RWPE2 (cell line): ENCODE measurements around the gene IL1RAPL2.

Experiments used
- ATAC-seq: fragments of 200-7000 bp; cut with Tn5 transposase; 3 replicates; pipeline ENCODE4 v1.9.1; 2021; ENCODE audit warnings: low read depth
- DNase-seq: peaks from one replicate; pipeline ENCODE4 v3.0.0-alpha.2; 2020; ENCODE audit warnings: low spot score
- H3K27ac ChIP-seq: fragments of 450-650 bp; 2 replicates; pipeline ENCODE4 v1.5.1; 2017; ENCODE audit warnings: mild to moderate bottlenecking; ENCODE audit not compliant: poor library complexity, severe bottlenecking
- H3K27me3 ChIP-seq: fragments of 250-450 bp; sonication (Bioruptor Pico); 2 replicates; pipeline ENCODE4 v1.5.1; 2021; ENCODE audit warnings: mild to moderate bottlenecking, moderate library complexity; ENCODE audit not compliant: insufficient read depth, poor library complexity, severe bottlenecking
- H3K36me3 ChIP-seq: fragments of 250-450 bp; sonication (Bioruptor Pico); 2 replicates; pipeline ENCODE4 v1.5.1; 2020; ENCODE audit warnings: low read depth, mild to moderate bottlenecking, moderate library complexity
- H3K4me1 ChIP-seq: fragments of 250-450 bp; sonication (Bioruptor Pico); 2 replicates; pipeline ENCODE4 v1.5.1; 2021; ENCODE audit warnings: mild to moderate bottlenecking, moderate library complexity; ENCODE audit not compliant: insufficient read depth, poor library complexity, severe bottlenecking
- H3K4me3 ChIP-seq: fragments of 250-450 bp; sonication (Bioruptor Pico); 2 replicates; pipeline ENCODE4 v1.5.1; 2021; ENCODE audit warnings: mild to moderate bottlenecking, moderate library complexity; ENCODE audit not compliant: severe bottlenecking
- H3K9me3 ChIP-seq: fragments of 250-450 bp; sonication (Bioruptor Pico); 2 replicates; pipeline ENCODE4 v1.5.1; 2021; ENCODE audit warnings: mild to moderate bottlenecking, moderate library complexity; ENCODE audit not compliant: severe bottlenecking
- CTCF ChIP-seq: fragments of 450-650 bp; IDR thresholded peaks from one replicate; pipeline ENCODE4 v1.5.1; 2017; ENCODE audit warnings: mild to moderate bottlenecking, moderate library complexity; ENCODE audit not compliant: poor library complexity, severe bottlenecking

The IL1RAPL2 gene

GRCh38 chrX:104659005-104659744 is 93.2 kb downstream of the IL1RAPL2 start:
- H3K9me3 ChIP-seq: no peaks in the 10 kb centered on the region
- H3K4me1 ChIP-seq: peaks cover 16% of the 10 kb centered on the region
- no peak for TF ChIP-seq CTCF
- no peaks in the 10 kb centered on the region for H3K27me3 ChIP-seq
- H3K27ac ChIP-seq: peak overlapping the region; percentile 25
- H3K4me3 ChIP-seq: no peak overlapping the region
- DNase-seq (no peak), ATAC-seq (peak; percentile 57; the same call in 2 of the 3 replicates)
- no peaks in the 10 kb centered on the region for H3K36me3 ChIP-seq

- Histone ChIP-seq H3K4me3 (no peak overlapping the region), H3K4me1 (peaks cover 16% of the 10 kb centered on the region), H3K36me3 (no peaks in the 10 kb centered on the region), H3K9me3 (no peaks in the 10 kb centered on the region), H3K27ac (peak overlapping the region; percentile 25), H3K27me3 (no peaks in the 10 kb centered on the region)
- no peak for ATAC-seq
- TF ChIP-seq CTCF: no peak
- no peak for DNase-seq
These were observed 94.1 kb downstream of the IL1RAPL2 start for GRCh38 chrX:104660092-104660491.

GRCh38 chrX:104662694-104663093 is 96.7 kb downstream of the IL1RAPL2 start:
- no peaks in the 10 kb centered on the region for H3K27me3 ChIP-seq
- H3K4me3 ChIP-seq: no peak overlapping the region
- ATAC-seq (no peak), DNase-seq (no peak)
- H3K27ac ChIP-seq: no peak overlapping the region
- no peak for TF ChIP-seq CTCF
- peaks cover 16% of the 10 kb centered on the region for H3K4me1 ChIP-seq
- H3K36me3 ChIP-seq: no peaks in the 10 kb centered on the region
- no peaks in the 10 kb centered on the region for H3K9me3 ChIP-seq

- Histone ChIP-seq H3K27me3 (no peaks in the 10 kb centered on the region), H3K4me1 (no peaks in the 10 kb centered on the region), H3K9me3 (no peaks in the 10 kb centered on the region), H3K36me3 (no peaks in the 10 kb centered on the region), H3K27ac (no peak overlapping the region), H3K4me3 (no peak overlapping the region)
- TF ChIP-seq CTCF: no peak
- no peak for ATAC-seq
- no peak for DNase-seq
These were observed 99.7 kb downstream of the IL1RAPL2 start for GRCh38 chrX:104665691-104666090.

- Histone ChIP-seq H3K27ac (no peak overlapping the region), H3K36me3 (no peaks in the 10 kb centered on the region), H3K4me3 (no peak overlapping the region), H3K27me3 (no peaks in the 10 kb centered on the region), H3K9me3 (no peaks in the 10 kb centered on the region), H3K4me1 (no peaks in the 10 kb centered on the region)
- DNase-seq (no peak), ATAC-seq (no peak)
- peak; percentile 13 for TF ChIP-seq CTCF
These were observed 102.6 kb downstream of the IL1RAPL2 start for GRCh38 chrX:104668550-104668949.
